ENCODE measurements around the gene JAZF1.

DNA sequence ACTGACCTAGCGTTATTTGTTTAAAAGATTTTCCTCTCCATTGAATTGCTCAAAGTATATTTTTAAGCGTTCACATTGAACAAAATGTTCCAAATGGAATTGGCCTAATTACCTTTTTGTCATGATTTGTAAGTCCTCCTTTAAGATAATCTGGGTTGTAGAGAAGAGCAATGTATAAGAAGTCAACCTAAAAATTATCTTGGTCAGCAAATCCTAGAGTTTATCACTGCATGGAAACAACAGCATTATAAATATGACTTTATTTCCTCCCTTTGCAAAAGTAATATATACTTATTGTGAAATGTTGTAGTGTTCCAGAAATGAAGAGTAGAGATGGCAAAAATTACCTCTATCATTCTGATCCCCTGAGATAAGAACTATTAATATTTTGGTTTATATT is 381.4 kb downstream of the JAZF1 start:
- TF ChIP-seq CTCF (conservative IDR thresholded peaks at IDR 0.05; ENCODE audit: low read depth, low read length) (no peak), USF2 (IDR thresholded peaks at IDR 0.05; ENCODE audit: low read depth, low read length) (no peak), ELK1 (IDR thresholded peaks at IDR 0.05; ENCODE audit: borderline replicate concordance, low read depth, low read length) (no peak), MXI1 (IDR thresholded peaks at IDR 0.05; ENCODE audit: borderline replicate concordance, low read depth, low read length) (no peak), POLR2A (IDR thresholded peaks at IDR 0.05; ENCODE audit: low read depth, low read length) (no peak), RFX5 (IDR thresholded peaks at IDR 0.05; ENCODE audit: low read depth, low read length) (no peak), MAZ (IDR thresholded peaks at IDR 0.05; ENCODE audit: borderline replicate concordance, low read depth, low read length) (no peak), FOS (IDR thresholded peaks at IDR 0.05; ENCODE audit: low read depth, low read length) (no peak), CEBPB (IDR thresholded peaks at IDR 0.05; ENCODE audit: low read depth, low read length) (no peak)

All from IMR-90 (cell line).